AG08396 (cell line): ENCODE results near the gene RRP1.
A peak's percentile ranks its signal among the peaks of the same experiment; 100 is the strongest.

Experiments used
- DNase-seq: peaks from one replicate; pipeline ENCODE4 v3.0.0; 2012; ENCODE audit warnings: low spot score, mixed read lengths

Gene RRP1

DNA sequence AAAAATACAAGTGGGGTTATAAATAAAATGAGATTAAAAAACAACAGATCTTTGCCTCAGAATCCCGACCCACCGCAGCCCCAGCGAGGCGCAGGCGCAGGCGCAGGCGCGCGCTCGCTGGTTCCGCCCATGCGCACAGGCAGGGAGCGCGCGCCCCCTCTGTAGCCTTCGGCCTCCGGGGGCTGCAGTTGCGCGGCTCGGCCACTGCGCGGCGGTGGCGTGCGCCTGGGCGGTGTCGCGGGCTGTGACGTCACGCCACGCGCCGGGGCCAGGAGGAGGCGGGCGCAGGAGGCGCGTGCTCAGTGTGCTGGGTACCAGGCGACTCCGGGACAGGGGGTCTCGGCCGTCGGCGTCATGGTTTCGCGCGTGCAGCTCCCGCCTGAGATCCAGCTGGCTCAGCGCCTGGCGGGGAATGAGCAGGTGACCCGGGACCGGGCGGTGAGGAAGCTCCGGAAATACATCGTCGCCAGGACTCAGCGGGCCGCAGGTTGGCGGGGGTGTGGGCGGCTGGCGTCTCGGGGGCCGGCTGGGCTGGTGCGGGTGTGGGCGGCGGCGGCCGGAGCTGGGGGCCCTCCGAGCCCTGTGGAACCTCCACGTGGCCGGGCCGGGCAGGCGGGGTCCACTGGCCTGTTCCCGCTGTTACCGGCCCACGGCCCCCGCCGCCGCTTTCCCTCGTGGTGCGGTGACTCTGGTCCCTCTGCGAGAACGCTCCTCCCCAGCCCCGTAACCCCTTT lies at the start of gene RRP1:
Gene RRP1 (plus strand): TSS at position 302 of the 734 bp plus-strand sequence. CDS start 53 bp downstream, at position 355.
- DNase-seq = peak; percentile 99

DNA sequence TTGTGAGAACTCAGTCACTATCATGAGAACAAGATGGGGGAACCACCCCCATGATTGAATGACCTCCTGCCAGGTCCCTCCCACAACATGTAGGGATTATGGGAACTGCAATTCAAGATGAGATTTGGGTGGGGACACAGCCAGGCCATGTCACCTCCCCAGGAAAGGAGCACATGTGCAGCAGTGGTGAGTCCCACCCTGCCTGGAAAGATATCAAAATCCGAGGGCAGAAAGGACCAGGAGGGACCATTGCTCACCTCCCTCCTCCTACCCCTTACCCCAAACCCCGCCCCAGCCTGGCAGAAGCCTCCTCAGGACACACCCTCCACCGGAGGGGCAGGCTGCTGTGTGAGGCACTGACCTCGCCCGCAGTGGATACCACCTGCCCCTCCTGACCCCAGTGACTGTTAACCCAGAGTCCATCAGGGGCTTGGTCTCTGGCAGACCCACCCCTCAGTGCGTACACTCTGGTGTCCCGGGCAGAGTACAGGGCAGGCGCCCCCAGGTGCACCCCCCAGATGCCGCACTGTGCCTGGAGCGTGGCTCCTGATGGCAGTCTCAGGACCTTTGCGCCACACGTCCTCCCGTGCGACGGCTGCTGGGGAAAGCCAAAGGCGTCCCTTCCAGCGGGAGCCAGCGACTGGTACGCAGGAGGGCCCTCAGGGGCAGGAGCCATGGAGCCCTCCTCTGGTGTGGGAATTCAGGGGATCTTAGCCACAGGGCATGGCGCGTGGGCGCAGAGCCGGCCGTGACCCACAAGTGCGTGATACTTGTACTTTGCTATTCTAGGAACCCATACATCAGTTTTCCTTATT lies 49.5 kb upstream of the RRP1 start:
- no peak for DNase-seq

DNA sequence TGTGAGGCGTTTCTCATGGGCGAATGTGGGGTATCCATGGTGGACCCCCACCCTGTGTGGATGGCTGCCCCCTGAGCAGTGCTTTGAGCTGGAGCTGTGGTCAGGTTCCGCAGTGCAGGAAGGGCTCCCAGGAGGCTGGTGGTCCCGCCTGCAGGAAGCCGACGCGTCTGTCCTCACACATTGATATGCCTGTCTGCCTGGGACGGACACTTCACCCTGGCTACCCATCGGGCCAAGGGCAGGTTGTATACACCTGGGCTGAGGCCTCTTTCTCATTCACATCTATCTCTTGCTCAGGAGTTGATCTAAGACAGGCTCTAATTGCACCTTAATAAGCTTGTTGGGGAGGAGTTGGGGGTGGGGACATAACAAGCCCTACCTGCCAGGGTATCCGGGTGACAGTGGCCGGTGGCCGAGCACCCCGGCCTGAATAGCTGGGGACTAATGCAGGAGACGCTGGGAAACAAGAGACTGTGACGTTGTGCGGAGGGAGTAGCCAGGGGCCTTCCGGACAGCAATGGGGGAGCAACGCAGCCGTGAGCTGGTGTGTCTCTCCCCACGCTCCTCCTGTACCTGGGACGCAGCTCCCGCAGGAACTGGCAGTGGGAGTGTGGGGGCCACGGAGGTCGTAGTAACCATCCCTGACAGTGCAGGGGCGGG lies 48.8 kb upstream of the RRP1 start:
- peak; percentile 70 for DNase-seq

GRCh38 chr21:43741423-43742096 lies 47.8 kb upstream of the RRP1 start:
- DNase-seq = no peak

GRCh38 chr21:43743947-43744346 lies 45.4 kb upstream of the RRP1 start:
- no peak for DNase-seq

GRCh38 chr21:43744725-43745124 lies 44.7 kb upstream of the RRP1 start:
- DNase-seq = no peak

- DNase-seq = no peak
These were observed 43.4 kb upstream of the RRP1 start for GRCh38 chr21:43745772-43746517.

DNA sequence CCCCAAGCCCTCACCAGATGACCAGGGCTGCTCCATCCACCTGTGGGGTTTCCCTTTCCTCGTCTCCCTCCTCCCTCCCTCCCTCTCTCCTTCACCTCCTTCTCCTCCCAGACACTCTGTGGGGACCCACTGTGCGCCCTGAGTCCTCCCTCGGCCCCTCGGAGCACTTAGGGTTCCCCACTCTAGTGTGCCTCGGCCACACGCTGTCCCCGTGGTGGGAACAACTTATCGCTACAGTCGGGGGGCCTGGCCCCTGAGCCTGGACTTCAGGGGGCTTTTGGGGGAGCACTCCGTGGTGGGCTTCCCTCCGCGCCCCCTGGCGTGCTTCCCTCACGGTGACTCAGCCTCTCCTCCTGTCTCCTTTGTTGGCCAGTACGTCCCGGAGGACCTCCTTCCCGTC lies 40.8 kb upstream of the RRP1 start:
- no peak for DNase-seq

GRCh38 chr21:43749651-43750262 lies 39.6 kb upstream of the RRP1 start:
- DNase-seq = no peak

GRCh38 chr21:43750339-43751033 lies 38.9 kb upstream of the RRP1 start:
- DNase-seq = no peak

GRCh38 chr21:43751955-43752591 lies 37.3 kb upstream of the RRP1 start:
- DNase-seq = no peak

DNA sequence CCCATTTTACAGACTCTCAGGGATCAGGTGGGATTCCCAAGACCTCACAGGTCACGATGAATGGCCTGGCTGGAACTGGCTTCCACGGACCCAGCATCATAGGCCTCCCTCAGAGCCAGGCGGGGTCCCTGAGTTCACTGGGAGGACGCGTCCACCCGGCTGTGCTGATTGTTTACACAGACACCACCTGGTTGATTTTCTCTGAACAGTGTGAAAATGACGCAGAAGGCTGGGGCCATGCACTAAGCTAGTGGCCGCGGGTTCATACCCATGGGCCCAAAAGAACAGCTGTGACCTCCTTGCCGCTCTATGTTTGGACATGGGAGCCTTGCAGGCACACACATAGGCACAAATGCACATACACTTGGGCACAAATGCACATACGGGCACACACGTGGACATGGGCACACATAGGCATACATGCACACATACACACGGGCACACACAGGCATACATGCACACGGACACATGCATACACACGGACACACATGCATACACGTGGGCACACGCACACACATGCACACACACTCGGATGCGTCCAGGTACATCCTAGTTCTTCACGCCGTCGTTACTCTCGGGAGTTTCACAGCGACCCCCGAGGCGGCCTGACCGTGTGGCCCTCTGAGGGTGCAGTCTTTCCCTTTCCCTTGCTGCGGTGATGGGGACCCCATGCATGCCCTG lies 36.5 kb upstream of the RRP1 start:
- no peak for DNase-seq

DNA sequence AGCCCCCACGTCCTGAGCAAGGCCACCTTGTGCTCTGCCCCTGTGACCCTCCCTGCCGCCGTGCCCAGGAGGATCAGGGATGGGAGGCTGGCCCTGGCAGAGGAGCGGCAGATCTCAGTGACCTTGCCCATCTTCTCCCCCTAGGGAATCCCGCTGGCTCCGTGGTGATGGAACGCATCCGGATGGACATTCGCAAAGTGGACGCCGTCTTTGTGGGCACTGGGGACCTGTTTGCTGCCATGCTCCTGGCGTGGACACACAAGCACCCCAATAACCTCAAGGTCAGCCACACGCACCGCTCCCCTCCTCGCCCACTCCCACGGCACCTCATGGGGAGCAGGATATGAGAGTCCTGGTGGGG lies 36.0 kb upstream of the RRP1 start:
- DNase-seq = no peak

DNA sequence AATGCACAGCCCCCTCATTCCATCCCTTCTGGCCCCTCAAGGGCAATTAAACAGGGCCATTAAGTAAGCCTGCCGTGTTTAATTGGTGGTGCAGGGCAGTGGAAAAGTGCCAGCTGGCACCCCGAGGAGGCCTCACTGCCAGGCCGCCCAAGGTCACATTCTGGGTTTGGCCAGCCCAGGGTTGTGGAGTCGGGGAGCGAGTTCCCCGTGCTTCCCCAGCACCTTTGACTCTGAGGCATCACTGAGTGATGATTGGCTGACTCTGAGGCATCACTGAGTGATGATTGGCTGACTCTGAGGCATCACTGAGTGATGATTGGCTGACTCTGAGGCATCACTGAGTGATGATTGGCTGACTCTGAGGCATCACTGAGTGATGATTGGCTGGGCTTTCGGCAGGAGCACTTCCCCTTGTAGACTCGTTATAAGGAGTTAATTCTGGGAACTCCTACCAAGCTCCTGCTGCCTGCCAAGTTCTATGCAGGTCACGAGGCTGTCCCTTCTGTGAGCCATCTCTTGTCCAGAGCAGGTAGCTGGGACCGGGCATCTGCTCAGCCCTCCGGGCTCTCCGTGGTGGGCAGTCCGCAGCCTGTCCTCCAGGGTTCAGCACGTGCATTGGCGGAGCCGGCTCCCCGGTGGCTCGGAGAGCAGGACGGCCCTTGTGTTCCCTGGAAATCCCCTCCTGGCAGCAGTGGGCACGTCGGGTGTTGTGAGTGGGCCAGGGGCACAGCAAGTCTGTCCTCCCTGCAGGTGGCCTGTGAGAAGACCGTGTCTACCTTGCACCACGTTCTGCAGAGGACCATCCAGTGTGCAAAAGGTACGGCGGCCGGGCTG lies 34.2 kb upstream of the RRP1 start:
- no peak for DNase-seq

- no peak for DNase-seq
These were observed 33.4 kb upstream of the RRP1 start for GRCh38 chr21:43755820-43756594.

- DNase-seq = no peak
These were observed 31.8 kb upstream of the RRP1 start for GRCh38 chr21:43757601-43758000.

DNA sequence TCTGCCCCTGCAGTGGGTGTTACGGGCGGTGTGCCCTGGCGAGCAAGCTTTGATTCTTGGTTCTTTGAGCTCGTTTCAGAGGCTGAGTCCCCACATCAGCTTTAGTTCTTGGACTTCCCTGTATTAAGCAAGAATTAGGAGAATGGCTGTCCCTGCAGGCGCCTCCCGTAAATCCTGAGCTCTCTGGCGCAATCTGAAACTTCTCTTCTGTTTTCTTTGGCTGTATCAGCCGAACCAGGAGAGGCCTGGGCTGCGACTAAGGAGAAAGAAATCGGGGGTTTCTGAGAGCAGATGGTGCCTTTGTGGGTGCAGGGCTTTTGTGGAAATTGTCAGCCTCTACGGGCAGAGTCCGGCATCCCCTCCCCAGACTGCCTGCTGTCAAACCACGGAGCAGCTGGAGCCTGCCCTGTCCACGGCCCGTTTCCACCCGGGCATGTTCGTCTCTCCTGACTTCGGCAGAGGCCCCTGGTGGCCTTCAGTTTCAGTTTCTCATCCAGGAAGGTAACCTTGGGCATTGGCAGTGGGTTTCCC lies 31.2 kb upstream of the RRP1 start:
- no peak for DNase-seq

- no peak for DNase-seq
These were observed 30.6 kb upstream of the RRP1 start for GRCh38 chr21:43758811-43759210.
